ENCODE data around the gene HK1.
A peak's percentile ranks its signal among the peaks of the same experiment; 100 is the strongest.

HK1 gene

GRCh38 chr10:69382382-69383117 lies 104.3 kb downstream of the HK1 start:
- no peaks in the 10 kb centered on the region for H3K9me3 ChIP-seq
- H3K27me3 ChIP-seq, result no peaks in the 10 kb centered on the region
- H3K27ac ChIP-seq, result peak overlapping the region in 1 of 2 donors; percentile 40
- H3K4me1 ChIP-seq, result peaks cover 0 to 10% (median 4%) of the 10 kb centered on the region in 4 donors
- no peak for TF ChIP-seq CTCF (IDR thresholded peaks at IDR 0.05)
- no peak for DNase-seq
- intact Hi-C loops (cut with DNase I; ENCODE audit: low total_unique reads), result no loop called here
- peaks cover 70 to 86% (median 84%) of the 10 kb centered on the region in 3 donors for H3K36me3 ChIP-seq
- no peak overlapping the region for H3K4me3 ChIP-seq

GRCh38 chr10:69383558-69383957 lies 105.3 kb downstream of the HK1 start:
- no peaks in the 10 kb centered on the region for H3K9me3 ChIP-seq
- H3K27ac ChIP-seq, result peak overlapping the region in 1 of 2 donors; percentile 40
- H3K4me1 ChIP-seq, result peaks cover 0 to 10% (median 4%) of the 10 kb centered on the region in 4 donors
- peaks cover 80 to 92% (median 83%) of the 10 kb centered on the region in 3 donors for H3K36me3 ChIP-seq
- DNase-seq, result no peak
- no peak for TF ChIP-seq CTCF (IDR thresholded peaks at IDR 0.05)
- H3K27me3 ChIP-seq, result no peaks in the 10 kb centered on the region
- no peak overlapping the region for H3K4me3 ChIP-seq
- intact Hi-C loops (cut with DNase I; ENCODE audit: low total_unique reads), result no loop called here

- no peaks in the 10 kb centered on the region for H3K9me3 ChIP-seq
- no peak for DNase-seq
- H3K27ac ChIP-seq, result no peak overlapping the region
- H3K27me3 ChIP-seq, result no peaks in the 10 kb centered on the region
- H3K4me1 ChIP-seq, result peaks cover 0 to 10% (median 4%) of the 10 kb centered on the region in 4 donors
- TF ChIP-seq CTCF (IDR thresholded peaks at IDR 0.05), result no peak
- H3K4me3 ChIP-seq, result no peak overlapping the region
- H3K36me3 ChIP-seq, result peaks cover 81 to 99% (median 87%) of the 10 kb centered on the region in 3 donors
- intact Hi-C loops (cut with DNase I; ENCODE audit: low total_unique reads), result no loop called here
These were observed 106.0 kb downstream of the HK1 start for GRCh38 chr10:69384320-69384719.

- no peak overlapping the region for H3K27ac ChIP-seq
- no peak for DNase-seq
- intact Hi-C loops (cut with DNase I; ENCODE audit: low total_unique reads), result no loop called here
- TF ChIP-seq CTCF (IDR thresholded peaks at IDR 0.05), result no peak
- H3K4me1 ChIP-seq, result peaks cover 0 to 21% (median 10%) of the 10 kb centered on the region in 4 donors
- H3K36me3 ChIP-seq, result peaks cover 73 to 94% (median 82%) of the 10 kb centered on the region in 3 donors
- H3K9me3 ChIP-seq, result no peaks in the 10 kb centered on the region
- H3K27me3 ChIP-seq, result no peaks in the 10 kb centered on the region
- H3K4me3 ChIP-seq, result no peak overlapping the region
These were observed 107.4 kb downstream of the HK1 start for GRCh38 chr10:69385454-69386350.

- Histone ChIP-seq H3K36me3 (peaks cover 70 to 86% (median 76%) of the 10 kb centered on the region in 3 donors), H3K9me3 (no peaks in the 10 kb centered on the region), H3K4me3 (no peak overlapping the region), H3K27ac (no peak overlapping the region), H3K4me1 (peaks cover 0 to 27% (median 15%) of the 10 kb centered on the region in 4 donors), H3K27me3 (no peaks in the 10 kb centered on the region)
- intact Hi-C loops (cut with DNase I; ENCODE audit: low total_unique reads), result no loop called here
- TF ChIP-seq CTCF (IDR thresholded peaks at IDR 0.05), result no peak
- DNase-seq, result no peak
These were observed 109.2 kb downstream of the HK1 start for GRCh38 chr10:69387500-69387899.

Measured in tibial artery (tissue), 4 donors.